GM19395 (cell line): ENCODE data around the gene CTRB2.
"Not testable (repeated sequence)": the region's sequence is repeated elsewhere in the genome, so short reads cannot be mapped to it uniquely, and the experiment has no call there.

ENCODE experiments used
- ATAC-seq: cut with Tn5 transposase; IDR thresholded peaks from one replicate; pipeline ENCODE4 v1.9.1; 2021; ENCODE audit warnings: mild to moderate bottlenecking, moderate library complexity; ENCODE audit not compliant: unreplicated experiment

CTRB2 gene

GRCh38 chr16:75207831-75208230 lies 870 bp upstream of the CTRB2 start:
- ATAC-seq: no peak

- not testable (repeated sequence) for ATAC-seq
Observed at GRCh38 chr16:75205961-75206748, 806 bp downstream of the CTRB2 start.

DNA sequence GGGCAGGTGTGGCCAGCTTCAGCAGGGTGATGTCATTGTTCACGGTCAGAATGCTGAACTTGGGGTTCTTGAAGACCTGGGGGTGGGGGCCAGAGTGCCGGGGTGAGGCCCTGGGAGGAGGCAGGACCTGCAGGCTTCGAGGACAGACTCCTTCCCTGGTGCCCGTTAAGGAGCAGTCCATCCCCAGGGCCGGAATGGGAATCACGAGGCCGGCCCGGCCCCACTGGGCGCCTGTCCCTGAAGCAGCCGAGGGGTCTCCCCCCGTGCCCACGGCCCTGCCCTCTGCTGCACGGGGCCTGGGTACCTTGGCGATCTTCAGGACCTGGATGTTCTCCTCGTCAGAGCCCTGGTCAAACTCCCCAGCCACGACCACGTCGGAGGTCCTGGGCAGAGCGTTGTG lies 1.5 kb downstream of the CTRB2 start:
- ATAC-seq: not testable (repeated sequence)

DNA sequence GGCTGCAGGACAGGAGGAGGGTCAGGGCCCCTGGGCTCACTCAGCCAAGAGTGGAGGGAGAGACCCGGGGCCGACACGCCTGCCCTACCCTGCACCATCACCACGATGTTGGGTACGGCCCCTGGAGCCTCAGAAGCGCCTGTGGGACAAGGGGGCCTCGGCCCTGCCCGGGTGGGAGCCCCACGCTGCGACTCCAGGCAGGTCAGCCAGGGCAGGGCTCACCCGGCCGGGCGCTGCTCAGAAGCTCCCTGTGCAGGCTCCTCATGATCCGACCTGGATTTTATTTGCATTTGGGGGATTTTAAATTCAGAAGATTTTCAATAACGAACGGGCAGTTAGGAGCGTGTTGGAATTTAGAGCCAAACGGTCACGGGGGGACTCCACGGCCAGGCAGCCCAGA lies 2.1 kb downstream of the CTRB2 start:
- ATAC-seq: not testable (repeated sequence)

- no peak for ATAC-seq
Observed at GRCh38 chr16:75204410-75204758, 2.6 kb downstream of the CTRB2 start.

DNA sequence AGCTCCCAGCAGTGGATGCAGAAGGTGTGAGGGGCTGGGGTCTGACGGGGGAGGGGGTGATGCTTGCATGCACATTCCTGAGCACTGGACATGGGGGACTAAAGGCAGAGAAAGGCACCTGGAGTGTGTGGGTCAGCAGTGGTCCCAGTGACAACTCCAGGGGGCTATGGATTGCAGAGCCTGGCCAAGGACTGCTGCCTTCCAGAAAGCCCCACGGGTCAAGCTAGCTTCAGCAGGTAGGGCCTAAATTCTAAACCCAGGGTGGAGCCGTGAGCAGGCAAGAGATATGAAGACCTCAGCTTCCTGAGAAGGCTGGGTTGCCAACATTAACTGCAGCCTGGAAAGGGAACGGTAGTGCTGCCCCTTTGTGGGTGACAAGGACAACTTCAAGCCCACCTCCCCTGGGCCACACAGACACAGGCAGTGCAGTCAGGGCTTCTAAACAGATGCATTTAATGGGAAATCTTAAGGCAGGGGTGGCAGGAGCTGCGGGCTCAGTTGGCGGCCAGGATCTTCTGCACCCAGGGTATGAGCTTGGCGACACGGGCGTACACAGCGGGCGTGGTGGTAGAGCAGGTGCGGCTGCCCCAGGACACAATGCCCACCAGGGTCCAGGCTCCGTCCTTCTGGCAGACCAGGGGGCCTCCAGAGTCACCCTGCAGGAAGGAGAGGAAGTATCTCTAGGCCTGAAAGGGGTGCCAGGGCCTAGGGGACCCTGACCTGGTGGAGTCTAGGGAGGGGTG lies 3.1 kb downstream of the CTRB2 start:
- ATAC-seq: no peak

DNA sequence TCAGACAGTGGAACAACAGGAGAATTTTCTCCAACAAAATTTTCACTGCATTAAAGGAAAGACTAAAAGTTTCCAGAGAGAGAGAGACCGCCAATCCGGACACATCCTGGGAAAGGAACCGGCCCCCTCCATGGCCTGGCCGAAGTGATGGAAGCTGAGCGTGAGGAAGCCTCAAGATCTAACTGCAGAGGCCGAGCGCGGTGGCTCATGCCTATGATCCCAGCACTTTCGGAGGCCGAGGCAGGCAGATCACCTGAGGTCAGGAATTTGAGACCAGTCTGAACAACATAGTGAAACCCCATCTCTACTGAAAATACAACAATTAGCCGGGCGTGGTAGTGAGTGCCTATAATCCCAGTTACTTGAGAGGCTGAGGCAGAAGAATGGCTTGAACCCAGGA lies 3.9 kb downstream of the CTRB2 start:
- no peak for ATAC-seq

- no peak for ATAC-seq
Observed at GRCh38 chr16:75202069-75202590, 4.8 kb downstream of the CTRB2 start.

- no peak for ATAC-seq
Observed at GRCh38 chr16:75198135-75198600, 8.8 kb downstream of the CTRB2 start.

GRCh38 chr16:75197522-75198134 lies 9.3 kb downstream of the CTRB2 start:
- ATAC-seq: no peak

- no peak for ATAC-seq
Observed at GRCh38 chr16:75196836-75197235, 10.1 kb downstream of the CTRB2 start.

DNA sequence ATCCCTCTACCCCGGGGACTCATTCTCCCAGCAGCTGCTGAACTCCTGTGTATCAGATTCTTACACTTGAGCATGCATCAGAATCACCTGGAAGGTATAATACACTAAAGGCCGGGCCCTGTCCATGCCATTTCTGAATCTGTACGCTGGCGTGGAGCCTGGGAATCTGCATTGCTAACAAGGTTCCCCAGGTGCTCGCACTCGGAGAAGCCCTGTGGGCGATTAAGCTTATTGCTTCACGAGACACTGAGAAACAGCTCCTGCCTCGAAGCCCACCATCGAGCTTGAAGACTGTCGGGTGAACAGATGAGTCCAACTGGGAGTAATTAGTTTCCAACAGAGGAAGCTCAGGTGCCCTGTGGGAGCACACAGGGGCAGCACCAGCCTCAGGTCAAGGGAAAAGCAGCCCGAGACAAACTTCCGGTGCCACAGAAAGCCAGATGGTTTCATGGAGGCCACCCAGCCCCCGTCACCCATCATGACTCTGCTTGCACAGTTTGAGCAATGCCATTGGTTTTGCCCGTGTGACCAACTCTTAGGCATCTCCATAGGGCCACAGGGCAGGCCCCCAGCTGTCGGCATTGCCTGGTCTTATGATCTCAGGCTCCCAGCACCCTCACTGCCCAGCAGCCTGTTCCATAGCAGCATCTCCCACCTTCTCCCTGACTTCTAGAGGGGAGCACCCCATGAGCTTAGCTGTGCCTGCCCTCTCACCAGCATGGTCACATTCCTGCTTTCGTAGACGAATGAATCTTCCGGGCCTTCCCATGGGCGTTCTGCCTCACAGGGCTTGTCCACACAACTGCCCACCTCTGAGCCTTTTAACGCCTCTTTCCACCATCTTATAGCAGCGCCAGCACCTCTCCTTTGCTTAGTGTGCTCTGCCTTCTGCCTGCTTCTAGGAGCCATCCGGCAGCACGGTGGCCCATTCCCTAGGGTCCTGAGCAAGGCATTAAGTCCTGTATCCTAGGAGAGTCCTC lies 10.9 kb downstream of the CTRB2 start:
- no peak for ATAC-seq

DNA sequence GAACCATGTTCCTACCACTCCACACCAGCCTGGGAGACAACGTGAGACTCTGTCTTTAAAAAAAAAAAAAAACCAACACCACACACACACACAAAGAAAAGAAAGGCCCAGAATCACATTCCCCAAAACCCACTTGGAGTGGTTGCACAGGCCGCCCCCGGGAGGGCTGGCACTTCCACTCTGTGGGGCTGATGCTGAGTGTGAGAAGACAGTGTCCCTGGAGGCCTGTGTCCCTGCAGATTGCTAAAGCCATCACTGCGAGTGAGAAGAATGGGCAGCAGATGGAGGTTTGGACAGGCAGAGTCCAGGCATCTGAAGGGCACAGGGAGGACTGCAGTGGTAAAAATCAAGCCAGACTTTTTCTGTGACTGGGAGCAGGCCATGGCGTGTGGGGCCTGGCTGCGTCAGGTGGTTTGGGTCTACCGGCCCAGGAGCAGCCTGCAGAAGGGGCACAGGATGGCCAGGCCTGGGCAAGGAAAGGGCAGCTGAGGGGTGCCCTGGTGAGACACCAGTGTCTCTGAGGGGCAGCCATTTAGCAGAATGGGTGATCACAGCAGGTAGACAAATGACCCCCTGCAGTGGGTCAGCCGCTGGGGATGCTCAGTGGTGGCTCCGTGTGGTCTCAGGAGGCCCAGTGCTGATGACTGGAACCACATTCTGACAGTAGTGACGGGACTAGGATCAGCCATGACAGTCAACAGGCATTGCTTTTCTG lies 13.1 kb downstream of the CTRB2 start:
- no peak for ATAC-seq

DNA sequence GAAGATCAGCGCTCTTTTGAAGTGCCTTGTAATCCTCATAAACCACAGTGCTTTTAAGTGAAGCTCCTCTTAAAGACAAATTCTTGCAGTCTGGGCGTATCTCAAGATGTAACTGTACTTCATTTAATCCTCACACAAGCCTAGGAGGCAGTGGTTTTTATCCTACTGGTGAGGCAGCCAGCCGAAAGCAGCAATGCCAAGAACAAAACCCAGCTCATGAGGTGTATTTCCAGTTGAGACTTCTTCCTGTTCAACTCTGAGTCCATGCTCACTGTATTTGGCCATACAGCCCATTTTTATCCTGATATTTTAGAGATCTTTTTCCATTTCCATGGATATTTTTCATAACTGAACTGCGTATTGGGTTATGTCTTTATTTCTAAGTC lies 13.7 kb downstream of the CTRB2 start:
- ATAC-seq: no peak

GRCh38 chr16:75192606-75193264 lies 14.2 kb downstream of the CTRB2 start:
- no peak for ATAC-seq

- ATAC-seq: no peak
Observed at GRCh38 chr16:75189638-75190245, 17.2 kb downstream of the CTRB2 start.

DNA sequence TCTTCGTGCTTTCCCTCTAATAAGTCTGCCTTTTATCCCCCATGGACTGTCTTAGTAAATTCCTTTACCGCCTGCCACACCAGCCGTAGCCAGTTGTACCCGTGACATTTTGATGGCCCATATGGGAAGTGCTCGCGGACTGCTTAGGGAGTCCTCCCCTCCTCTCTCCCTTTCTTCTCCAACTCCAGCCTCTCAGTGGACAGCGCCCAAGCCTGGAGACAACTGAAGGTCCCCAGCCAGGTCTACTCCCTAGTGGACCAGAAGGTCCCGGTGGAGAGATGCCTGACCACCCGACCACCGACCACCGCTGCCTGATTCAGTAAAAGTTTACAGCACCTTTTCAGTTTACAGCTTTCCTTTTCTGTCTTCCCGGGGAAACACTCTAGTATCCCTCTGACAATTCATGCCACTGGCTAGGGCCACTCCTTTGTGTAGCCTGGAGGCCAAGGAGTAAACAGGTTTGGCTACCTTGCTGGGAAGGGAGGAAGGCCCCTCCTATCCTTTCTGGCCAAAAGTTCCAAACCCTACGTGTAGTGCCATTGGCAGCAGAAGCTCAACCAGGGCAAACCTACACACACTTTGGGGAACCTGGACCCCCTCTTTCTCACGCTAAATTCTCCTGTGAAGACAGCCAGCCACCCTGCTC lies 18.0 kb downstream of the CTRB2 start:
- no peak for ATAC-seq

- no peak for ATAC-seq
Observed at GRCh38 chr16:75181630-75182029, 25.3 kb downstream of the CTRB2 start.
